GM18511 (cell line): ENCODE results near the gene FAM210A.

Source experiments
- ATAC-seq: cut with Tn5 transposase; IDR thresholded peaks from one replicate; pipeline ENCODE4 v1.9.1; 2021; ENCODE audit warnings: mild to moderate bottlenecking, moderate library complexity; ENCODE audit not compliant: unreplicated experiment

FAM210A gene

DNA sequence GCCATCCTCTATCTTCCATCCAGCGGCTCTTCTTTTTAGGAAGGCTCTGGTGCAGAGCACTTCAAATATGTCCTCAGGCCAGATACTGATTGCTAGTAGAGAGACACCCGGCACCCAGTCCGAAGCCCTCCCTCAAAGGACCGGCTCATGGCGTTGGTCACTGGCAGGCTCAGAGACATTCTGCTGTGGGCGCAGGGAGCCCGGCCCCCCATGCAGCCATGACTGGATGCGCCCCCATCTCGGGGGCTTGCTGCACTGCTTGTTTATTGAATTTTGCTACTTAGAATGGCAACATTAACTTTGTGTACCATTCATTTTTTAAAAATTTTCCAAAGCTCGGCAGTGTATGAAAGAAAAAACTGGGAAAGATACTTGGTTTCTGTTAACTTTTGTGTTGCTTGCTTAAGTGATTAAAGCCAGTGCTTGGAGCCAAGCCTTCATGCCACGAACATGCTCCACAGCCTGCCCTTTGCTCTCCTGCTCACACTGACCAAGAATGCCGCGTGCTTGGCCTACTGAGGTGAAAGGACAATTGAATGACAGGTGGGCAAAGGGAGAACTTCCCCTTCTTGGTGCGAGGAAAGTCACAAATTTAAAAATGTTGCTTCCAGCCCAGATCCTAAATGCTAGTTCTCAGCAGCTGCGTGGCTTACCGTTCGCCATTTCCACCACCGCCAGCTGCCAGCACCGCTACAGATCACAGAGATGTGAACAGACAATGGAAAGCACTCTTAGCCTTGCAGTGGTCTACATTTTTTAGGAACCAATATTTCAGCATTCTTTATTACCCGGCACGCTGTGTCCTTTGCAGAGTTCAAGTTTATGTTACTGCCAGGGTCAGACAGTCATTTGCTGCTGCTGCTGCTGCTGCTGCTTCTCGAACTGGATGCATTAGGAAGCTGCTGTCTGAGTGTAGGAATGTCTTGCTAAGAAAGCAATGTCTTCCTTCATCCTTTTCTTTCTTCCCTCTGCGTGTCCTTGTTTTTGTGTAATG, 76.7 kb downstream of the FAM210A start:
- ATAC-seq, result no peak

DNA sequence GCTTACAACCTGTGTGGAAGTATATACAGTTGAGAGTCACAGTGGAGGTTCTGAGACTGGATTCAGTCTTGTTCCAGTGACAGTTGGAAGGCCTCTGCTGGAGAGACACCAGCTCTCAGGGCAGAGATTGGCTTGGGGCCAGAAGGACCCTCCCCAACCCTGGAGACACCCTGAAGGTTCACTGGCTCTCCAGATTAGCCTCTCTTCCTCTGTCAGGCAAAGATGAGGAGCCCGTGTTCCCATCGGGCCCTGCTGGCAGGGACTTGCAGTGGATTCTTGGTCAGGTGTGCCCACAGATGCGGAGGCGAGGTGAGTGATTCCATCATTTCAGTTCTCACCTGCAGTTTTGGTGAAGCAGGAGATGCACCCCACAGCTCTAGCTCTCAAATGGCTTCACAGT, 78.6 kb downstream of the FAM210A start:
- ATAC-seq, result no peak

DNA sequence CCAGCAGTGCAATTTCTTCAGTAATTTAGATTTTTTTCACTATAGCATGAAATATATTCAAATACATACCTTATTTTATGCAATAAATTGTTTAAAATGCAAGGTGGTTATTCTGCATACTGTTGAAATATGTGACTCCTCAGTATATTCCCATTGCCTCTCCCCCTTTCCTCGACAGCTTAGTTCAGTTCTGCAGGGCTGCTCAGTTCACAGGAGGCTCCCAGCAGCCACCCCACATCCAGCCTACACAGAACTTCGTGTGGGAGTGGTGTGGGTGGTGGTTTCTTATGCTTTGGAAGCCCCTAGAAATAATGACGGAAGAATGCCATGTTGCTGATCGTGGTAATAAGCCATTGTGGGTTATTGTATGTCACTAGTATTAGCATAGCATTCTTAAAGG, 79.7 kb downstream of the FAM210A start:
- ATAC-seq, result no peak

DNA sequence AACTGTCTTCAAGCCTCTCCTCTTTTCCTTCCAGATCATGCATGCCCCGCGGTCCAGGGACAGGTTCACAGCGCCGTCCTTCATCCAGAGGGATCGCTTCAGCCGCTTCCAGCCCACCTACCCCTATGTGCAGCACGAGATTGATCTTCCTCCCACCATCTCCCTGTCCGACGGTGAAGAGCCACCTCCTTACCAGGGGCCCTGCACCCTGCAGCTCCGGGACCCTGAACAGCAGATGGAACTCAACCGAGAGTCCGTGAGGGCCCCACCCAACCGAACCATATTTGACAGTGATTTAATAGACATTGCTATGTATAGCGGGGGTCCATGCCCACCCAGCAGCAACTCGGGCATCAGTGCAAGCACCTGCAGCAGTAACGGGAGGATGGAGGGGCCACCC, 81.3 kb downstream of the FAM210A start:
- no peak for ATAC-seq

DNA sequence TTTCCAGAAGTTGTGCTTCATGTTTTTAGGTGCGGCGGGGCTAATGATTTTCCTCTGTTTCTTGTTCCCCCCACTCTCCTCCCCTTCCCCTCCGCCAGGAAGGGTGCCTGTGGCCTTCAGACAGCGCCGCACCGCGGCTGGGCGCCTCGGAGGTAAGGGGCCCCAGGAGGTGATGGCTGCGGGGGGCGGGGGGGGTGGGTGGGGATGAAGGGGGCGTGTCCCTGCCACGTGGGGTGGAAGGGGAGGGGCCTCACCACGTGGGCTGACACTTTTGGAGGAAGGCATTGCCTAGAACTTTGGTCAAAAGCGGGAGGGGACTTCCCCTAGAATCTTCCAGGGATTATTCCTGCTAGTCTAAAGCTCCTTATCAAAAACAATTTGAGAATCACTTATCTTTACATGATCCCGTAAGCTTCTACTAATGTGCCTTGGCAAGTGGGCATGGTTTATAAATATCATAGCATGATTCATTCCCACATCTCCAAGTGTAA, 83.1 kb downstream of the FAM210A start:
- ATAC-seq, result no peak

DNA sequence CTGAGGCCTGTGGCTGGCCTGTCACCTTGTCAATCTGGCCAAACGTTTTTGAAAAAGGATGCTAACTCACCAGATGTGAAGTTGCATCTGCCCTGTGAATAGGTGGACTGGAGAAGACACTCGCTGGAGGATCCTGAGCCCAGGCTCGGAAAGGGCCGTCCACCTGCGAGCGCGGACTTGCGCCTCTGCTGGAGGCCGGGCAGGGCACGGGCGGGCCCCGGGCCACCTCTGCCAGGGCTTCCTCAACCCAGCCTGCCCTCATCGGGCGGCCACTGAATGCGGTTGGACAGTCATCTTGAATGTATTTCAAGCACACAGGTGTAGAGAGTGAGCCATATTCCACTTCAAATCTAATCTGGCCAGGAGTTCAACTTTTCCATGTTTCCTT, 83.9 kb downstream of the FAM210A start:
- no peak for ATAC-seq

DNA sequence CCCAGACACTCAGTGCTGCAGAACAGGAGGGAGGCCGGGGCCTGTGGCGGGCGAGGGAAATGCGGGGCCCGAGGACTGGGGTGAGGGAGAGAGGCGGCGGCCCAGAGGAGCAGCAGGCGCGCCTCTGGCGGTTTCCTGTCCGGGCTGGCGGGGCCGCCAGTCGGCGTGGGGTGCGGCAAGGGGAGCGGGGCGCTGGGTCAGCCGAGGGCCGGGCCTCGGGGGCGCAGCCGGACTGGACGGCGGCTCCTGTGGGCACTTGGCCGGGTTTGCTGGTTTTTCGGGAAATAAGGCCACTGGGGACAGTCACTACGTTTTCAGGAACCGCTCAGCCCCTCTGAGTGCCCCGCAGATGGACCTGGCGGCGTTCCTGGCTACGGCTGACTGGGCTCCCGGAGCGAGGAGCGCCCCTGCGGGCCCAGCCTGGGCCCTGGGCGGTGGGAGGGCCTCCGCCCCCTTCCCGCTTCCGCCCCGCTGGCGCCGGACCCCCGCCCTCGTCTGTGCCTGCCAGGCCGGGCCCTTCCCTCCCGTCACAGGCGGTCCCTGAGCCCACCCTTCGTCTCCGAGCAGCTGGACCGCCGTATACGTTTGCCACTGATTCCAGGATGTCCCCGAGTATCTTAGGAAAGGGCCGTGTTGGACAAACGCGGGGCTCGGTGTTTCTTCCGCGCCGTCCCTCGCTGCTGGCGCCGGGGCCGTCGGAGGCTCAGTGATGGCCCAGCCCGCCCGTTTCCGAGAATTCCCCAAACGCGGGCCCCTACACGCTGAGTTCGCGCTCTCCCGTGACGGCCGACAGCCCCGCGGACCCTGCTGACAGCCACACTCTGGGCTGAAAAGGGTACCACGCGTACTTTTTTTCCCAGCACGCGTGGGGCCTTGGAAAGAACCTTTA, 84.6 kb downstream of the FAM210A start:
- ATAC-seq, result no peak

DNA sequence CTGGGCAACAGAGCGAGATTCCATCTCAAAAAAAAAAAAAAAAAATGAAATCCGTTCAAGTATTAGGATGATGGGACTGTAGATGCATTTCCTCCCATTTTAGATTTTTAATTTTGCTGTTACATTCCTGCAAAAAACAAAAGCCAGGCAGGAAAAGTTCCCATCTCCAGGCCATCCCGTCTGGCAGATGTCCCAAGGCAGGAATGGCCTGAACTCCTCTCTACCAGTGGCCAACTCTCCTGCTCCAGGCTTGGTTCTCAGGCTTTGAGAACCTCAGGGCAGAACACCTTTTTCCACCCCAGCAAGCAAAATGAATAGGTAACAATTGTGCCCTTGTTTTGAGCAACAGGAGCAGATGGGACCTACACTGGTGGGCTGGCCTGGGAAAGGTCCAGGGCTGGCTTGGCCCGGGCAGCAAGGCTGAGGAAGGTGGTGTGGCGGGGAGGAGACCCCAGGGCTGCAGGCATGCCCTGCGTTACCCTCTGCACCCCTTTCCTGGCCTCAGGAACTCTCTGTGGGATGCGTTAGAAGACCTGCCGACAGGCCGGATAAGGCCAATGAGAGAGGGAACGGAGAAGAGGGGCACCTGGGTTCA, 86.0 kb downstream of the FAM210A start:
- ATAC-seq, result no peak

DNA sequence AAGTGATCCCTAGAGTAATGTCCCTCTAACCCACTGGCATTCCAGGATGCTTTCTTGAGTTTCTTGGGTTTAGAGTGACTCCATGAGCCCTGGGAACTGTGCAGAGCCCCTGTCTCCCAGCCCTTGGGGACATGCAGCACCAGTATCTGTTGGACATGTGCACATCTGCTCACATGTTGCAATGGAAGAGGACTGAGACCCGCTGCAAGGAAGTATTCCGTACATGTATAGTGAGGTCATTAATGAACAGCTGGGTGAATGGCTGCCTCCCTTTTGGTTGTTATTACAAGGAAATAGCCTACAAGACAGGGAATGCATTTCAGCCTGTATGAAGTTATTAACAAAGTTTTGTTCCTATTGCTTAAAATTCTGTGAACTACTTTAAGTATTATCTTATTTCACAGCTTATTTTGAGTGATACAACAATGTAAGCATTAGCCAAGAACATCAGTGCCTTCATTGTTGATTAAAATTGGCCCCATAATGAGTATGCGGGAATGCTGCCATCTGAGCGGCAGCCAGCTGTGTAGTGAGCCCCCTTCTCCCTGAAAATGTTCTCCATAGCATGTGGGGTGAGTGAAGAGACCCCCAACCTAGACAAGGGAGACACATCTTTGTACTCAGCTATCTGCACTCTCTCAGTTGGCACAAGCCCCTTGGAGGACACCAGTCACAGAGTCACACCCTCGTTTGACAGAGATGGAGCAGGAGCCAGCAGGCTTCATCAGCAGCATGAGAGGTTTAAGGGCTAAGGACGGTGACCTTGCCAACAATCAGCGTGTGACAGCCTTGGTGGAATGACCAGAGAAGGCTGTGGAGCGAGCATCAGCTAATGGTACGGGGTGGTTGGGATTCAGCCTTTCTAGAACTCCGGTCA, 87.4 kb downstream of the FAM210A start:
- no peak for ATAC-seq

DNA sequence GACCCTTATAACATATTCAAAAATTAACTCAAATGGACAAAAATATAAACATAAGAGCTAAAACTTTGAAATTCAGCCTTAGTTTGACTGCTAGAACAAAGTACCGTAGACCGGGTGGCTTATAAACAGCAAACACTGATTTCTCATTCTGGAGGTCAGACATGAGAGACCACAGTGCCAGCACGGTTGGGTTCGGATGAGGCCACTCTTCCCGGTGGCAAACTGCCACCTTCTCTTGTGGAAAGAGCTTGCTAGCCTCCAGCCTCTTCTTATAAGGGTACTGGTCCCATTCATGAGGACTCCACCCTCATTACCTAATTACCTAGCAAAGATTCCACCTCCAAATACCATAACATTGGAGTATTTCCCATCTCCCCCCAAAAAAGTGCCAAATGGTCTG, 91.3 kb downstream of the FAM210A start:
- ATAC-seq, result no peak

DNA sequence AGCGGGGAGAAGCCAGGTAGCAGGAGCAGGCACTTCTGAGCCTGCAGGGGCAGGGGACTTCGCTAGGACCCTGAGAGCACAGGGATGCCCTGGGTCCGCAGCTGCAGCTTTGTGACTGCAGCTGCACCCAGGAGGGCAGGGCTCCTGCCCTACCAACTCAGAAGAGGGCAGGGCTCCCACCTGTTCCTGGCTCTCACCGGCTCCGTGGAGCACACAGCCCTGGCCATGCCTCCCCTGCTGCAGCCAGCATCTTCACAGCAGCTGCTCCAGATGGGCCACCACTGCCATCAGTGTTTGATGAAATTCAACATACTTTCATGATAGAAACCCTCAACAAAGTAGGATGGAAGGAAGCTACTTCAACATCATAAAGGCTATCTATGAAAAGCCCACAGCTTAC, 92.7 kb downstream of the FAM210A start:
- no peak for ATAC-seq

DNA sequence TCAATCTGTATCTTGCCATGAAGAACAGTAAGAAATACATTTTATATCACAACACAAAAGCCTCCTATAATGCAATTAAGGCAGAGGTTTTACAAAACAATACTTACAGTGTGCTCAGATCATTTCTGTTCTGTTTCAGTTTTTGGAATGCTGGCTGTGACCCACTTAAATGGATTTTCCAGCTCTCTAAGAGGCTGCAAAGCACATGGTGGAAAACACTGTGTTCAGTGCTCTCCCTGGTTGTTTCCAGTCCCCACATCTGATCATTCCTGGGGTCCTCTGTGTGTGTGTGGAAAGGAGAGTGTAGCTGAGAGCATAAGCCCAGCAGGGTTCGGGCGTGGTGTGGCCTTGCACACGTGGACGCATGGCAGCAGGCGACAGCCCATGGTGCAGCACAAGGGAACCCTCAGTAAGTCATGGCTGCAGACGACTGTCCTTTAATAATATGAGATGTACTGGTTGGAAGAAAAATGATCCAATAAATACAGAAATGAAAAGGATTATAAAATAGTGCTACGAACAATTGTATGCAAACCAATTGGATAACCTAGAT, 95.6 kb downstream of the FAM210A start:
- no peak for ATAC-seq

DNA sequence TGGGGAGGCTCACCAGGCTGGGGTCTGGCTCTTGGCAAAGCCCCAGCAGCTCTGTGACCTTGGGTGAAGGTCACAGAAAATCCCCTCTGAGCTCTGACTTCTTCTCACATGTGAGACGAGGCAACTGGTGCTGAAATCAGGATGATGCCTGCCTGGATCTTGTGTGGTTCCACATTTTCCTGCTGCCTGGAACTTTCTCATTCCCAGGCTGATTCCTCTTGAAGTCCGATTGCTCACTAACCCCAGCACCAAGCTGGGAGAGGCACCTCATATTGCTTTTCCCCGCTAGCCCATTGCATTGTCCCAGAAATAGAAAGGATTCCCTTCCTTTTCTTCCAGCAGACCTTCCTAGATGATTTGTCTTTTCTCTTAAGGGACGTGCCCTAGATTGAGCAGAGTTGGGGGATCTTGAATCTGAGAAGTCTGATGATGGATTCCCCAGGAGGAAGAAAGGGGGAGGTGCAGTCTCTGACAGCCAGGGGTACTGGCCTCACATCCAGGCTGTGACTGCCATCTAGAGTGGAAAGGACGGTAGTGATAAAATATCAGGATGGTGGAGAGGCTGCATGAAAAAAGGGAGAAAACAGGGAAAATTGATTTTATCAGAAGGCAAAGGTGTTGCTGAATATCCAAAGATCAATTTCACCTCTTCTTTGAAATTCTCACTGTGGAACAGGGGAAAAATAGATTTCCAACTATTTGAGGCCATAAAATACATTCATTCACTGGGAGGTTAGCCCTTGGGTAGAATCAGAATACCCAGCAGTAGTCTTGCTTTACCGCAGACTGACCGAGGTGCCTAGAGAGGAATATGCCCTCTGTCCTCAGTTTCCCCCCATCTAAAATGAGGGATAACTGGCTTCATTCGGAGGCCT, 96.3 kb downstream of the FAM210A start:
- ATAC-seq, result peak; percentile 85

DNA sequence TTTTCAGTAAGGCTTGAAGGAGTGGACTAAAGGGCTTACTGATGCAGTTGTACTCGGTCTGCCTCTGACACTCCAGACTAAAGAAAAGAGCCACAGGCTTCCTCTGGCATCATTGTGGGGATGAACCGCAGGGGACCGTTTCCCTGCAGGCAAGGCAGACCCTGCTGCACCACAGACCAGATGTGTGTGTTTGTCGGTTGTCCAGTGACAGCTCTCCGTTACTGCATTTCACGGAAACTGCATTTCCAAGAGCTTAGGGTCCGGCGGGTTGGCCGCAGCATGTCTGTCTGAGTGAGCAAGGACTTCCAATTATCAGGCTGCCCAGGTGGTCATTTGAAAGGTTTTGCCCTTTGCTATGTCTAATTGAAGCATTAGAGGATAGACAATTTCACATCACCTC, 98.1 kb downstream of the FAM210A start:
- ATAC-seq, result no peak

DNA sequence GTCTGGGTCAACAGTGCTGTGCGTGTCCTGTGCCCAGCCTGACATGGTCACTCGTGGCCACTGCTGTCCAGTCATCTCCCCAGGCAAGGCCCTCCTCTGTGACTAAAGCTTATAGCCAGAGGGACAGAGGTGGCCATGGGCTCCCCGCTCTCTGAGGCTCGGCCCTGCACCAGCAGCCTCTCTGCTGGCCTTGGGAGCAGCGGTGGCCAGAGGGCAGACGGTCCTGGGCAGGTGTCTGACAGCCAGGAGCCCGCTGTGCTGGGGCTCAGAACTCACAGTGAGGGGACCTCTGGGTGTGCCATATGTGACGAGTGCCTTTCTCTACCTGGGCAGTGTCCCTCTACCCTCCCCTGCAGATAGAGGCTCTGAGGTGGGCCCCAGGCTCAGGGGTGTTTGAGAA, 98.7 kb downstream of the FAM210A start:
- no peak for ATAC-seq

DNA sequence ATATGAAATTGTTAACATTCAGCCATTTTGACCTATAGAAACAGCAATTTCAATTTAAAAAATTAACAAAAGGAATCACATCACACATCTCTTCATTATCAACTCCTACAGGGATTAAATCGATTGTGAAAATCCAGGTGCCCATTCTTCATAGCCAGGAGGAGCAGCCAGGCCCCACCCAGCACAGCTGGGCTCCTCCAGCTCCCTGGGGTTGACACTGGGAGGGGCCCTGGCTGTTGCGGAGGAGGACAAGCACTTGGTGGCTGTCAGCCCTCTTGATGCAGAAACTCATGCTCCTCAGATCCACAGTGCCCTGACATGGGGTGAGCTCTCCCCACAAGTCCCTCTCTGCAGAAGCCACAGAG, 99.8 kb downstream of the FAM210A start:
- no peak for ATAC-seq

DNA sequence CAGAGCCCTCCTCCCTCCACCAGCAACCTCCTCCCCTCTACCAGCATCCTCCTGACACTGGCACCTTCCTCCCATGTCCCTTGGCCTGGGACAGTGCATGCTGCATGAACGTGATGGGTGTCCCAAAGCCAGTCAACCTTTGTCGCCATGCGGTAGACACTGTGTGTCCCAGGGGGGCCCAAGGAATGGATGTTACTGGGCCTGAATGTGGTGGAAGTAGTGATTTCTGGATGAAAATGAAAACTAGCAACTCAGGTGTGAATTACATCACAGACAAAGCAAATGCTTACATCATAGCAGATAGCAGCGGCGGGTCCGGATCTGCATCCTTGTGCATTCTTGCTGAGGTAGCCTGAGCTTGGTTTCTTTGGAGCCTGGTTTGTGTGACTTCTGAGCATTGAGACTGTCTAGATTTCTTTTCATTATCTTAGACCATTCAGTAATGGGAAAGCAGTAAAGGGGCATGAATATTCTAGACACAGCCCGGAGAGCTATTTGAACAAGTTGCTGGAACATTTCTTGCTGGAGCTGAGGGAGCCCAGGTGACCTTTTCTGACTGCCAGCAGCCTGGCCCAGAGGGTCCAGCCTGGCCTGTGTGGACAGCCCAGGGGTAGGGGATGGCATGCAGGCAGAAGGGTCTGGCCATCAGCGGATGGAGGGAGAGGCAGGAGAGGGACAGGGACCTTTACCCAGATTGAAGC, 100.4 kb downstream of the FAM210A start:
- ATAC-seq, result no peak

DNA sequence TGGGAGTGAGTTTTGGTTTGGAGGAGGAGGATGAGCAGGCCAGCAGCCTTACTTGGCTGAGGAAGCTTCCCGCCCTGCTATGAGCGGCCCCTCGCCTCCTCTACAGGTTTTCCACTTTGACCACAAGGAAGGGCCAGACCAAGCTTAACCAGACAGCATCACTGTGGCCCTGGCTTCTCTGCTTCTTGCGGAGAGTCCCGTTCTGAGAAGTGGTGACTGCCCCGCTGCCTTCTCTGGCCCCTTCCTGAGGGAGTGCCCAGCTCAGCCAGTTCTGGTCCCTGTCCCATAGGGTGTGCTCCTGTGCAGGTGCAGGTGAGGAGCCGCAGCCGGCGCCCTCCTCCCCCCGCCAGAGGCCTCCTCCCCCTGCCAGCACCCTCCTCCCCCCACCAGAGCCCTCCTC, 101.0 kb downstream of the FAM210A start:
- no peak for ATAC-seq
